Measurements from ENCODE around the gene ARL8B.

DNA sequence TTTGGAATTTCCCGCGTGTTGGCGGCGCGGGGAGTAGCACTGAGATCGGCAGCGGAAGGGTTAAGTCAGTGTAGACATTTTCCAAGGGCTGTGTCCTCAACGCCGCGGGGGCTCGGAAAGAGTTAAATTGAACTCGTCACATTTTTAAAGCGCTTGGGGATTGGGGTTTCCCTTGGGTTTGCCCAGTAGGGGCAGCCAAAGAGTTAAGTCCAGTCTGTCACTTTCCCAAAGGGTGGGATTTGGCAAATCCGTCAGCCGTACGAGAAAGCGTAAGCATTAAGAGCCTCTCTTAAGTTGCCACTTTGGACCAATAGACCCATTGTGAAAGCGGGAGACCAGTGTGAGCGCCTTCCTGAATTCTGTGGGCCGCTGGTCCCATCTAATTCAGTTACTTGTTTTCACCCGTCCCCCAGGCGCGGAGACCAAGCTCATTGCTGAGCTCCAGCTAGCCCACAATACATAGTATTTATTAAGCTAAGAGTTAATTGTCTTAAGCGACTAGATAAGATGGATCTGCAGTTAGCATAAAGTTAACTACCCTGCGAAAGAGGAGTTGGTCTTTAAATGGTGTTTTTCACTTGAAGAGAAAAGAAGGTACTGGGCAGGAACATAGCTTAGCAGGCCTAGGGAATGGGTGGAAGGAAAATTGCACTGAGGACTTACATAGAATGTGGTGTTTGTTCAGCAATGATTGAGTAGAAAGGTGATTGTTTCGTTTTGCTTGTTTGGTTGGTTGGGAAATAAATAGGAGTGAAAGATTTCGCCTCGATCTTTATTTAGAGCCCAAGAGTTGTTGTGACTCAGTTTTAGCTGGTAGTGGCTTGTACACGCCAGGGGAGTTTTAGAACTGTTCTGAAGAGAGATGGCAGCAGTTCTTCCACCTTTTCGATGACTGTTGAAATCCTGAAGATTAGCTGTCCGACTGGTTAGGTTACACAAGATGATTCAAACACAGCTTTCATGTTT, 932 bp downstream of the ARL8B start:
- TF ChIP-seq, protein P1, sequence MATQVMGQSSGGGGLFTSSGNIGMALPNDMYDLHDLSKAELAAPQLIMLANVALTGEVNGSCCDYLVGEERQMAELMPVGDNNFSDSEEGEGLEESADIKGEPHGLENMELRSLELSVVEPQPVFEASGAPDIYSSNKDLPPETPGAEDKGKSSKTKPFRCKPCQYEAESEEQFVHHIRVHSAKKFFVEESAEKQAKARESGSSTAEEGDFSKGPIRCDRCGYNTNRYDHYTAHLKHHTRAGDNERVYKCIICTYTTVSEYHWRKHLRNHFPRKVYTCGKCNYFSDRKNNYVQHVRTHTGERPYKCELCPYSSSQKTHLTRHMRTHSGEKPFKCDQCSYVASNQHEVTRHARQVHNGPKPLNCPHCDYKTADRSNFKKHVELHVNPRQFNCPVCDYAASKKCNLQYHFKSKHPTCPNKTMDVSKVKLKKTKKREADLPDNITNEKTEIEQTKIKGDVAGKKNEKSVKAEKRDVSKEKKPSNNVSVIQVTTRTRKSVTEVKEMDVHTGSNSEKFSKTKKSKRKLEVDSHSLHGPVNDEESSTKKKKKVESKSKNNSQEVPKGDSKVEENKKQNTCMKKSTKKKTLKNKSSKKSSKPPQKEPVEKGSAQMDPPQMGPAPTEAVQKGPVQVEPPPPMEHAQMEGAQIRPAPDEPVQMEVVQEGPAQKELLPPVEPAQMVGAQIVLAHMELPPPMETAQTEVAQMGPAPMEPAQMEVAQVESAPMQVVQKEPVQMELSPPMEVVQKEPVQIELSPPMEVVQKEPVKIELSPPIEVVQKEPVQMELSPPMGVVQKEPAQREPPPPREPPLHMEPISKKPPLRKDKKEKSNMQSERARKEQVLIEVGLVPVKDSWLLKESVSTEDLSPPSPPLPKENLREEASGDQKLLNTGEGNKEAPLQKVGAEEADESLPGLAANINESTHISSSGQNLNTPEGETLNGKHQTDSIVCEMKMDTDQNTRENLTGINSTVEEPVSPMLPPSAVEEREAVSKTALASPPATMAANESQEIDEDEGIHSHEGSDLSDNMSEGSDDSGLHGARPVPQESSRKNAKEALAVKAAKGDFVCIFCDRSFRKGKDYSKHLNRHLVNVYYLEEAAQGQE (IDR thresholded peaks at IDR 0.05; ENCODE audit: borderline replicate concordance): no peak
- TF ChIP-seq TAF1 (IDR thresholded peaks at IDR 0.05; ENCODE audit: low read depth): no peak
- peak; percentile 1 for TF ChIP-seq MXI1 (conservative IDR thresholded peaks at IDR 0.05; ENCODE audit: poor library complexity, severe bottlenecking)
- no peak for TF ChIP-seq POLR2AphosphoS5 (IDR thresholded peaks at IDR 0.05)
- TF ChIP-seq, protein P2, sequence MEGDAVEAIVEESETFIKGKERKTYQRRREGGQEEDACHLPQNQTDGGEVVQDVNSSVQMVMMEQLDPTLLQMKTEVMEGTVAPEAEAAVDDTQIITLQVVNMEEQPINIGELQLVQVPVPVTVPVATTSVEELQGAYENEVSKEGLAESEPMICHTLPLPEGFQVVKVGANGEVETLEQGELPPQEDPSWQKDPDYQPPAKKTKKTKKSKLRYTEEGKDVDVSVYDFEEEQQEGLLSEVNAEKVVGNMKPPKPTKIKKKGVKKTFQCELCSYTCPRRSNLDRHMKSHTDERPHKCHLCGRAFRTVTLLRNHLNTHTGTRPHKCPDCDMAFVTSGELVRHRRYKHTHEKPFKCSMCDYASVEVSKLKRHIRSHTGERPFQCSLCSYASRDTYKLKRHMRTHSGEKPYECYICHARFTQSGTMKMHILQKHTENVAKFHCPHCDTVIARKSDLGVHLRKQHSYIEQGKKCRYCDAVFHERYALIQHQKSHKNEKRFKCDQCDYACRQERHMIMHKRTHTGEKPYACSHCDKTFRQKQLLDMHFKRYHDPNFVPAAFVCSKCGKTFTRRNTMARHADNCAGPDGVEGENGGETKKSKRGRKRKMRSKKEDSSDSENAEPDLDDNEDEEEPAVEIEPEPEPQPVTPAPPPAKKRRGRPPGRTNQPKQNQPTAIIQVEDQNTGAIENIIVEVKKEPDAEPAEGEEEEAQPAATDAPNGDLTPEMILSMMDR (IDR thresholded peaks at IDR 0.05; ENCODE audit: poor library complexity, severe bottlenecking): no peak
- TF ChIP-seq EP300 (conservative IDR thresholded peaks at IDR 0.05; ENCODE audit: poor library complexity, severe bottlenecking): no peak
- no peak for TF ChIP-seq RAD21 (conservative IDR thresholded peaks at IDR 0.05)

All from neural cell (in vitro differentiated cells).